Smooth muscle cell (in vitro differentiated cells): Measurements from ENCODE around the gene TRIM66. TPM values are rescaled to one million over a fixed set of nuclear protein-coding genes. Genes with fewer than 3 reads are reported as not detected.

Source experiments
- DNase-seq: peaks from one replicate; lab custom pipeline; 2025; ENCODE audit not compliant: unreplicated experiment; lab: John Stamatoyannopoulos, UW
- H2AFZ ChIP-seq: fragments of 200-600 bp; sonication (generic); 2 replicates; pipeline ENCODE4 v1.6.0; 2016; ENCODE audit warnings: antibody characterized with exemption, low read depth, mild to moderate bottlenecking
- H3F3A ChIP-seq: fragments of 200-600 bp; sonication (generic); 2 replicates; pipeline ENCODE4 v1.6.0; 2017; ENCODE audit warnings: antibody characterized with exemption, low read depth
- H3K27ac ChIP-seq: fragments of 200-600 bp; sonication (generic); 2 replicates; pipeline ENCODE4 v1.5.1; 2016; ENCODE audit warnings: low read depth, mild to moderate bottlenecking
- H3K27me3 ChIP-seq: fragments of 200-600 bp; sonication (generic); 2 replicates; pipeline ENCODE4 v1.6.1; 2016; ENCODE audit warnings: low read depth, mild to moderate bottlenecking
- H3K36me3 ChIP-seq: fragments of 200-600 bp; sonication (generic); 2 replicates; pipeline ENCODE4 v1.5.1; 2016; ENCODE audit warnings: low read depth
- H3K4me1 ChIP-seq: fragments of 200-600 bp; sonication (generic); 2 replicates; pipeline ENCODE4 v1.5.1; 2016; ENCODE audit warnings: low read depth
- H3K4me2 ChIP-seq: fragments of 200-600 bp; sonication (generic); 2 replicates; pipeline ENCODE4 v1.6.0; 2016; ENCODE audit warnings: mild to moderate bottlenecking
- H3K4me3 ChIP-seq: fragments of 200-600 bp; sonication (generic); 2 replicates; pipeline ENCODE4 v1.5.1; 2016; ENCODE audit warnings: mild to moderate bottlenecking
- H3K79me2 ChIP-seq: fragments of 200-600 bp; sonication (generic); 2 replicates; pipeline ENCODE4 v1.6.0; 2016; ENCODE audit warnings: low read depth, mild to moderate bottlenecking
- H3K9ac ChIP-seq: fragments of 200-600 bp; sonication (generic); 2 replicates; pipeline ENCODE4 v1.6.0; 2016; ENCODE audit warnings: low read depth
- H3K9me3 ChIP-seq: fragments of 200-600 bp; sonication (generic); replicated peaks from 2 replicates; pipeline ENCODE4 v1.5.1; 2016; ENCODE audit warnings: low read depth
- H4K20me1 ChIP-seq: fragments of 200-600 bp; sonication (generic); 2 replicates; pipeline ENCODE4 v1.6.0; 2016; ENCODE audit warnings: low read depth
- CTCF ChIP-seq: fragments of 200-600 bp; sonication (generic); IDR thresholded peaks from 2 replicates; pipeline ENCODE4 v1.5.1; 2017; ENCODE audit warnings: borderline replicate concordance, mild to moderate bottlenecking, antibody characterized with exemption; ENCODE audit not compliant: insufficient read depth, poor library complexity, severe bottlenecking
- WGBS: methylation state at CpG from one replicate; pipeline ENCODE4 v1.1.7; 2016; ENCODE audit warnings: low lambda C conversion rate; 5-methylcytosine and 5-hydroxymethylcytosine counted together
- polyA plus RNA-seq: library from polyadenylated mRNA; unstranded; fragments of >200 nt; fragmentation: Nextera tagmentation; extraction: Ambion mirVana; gene quantifications from 2 replicates; pipeline ENCODE4 v1.2.1, GENCODE V29; 2016
- total RNA-seq: library from RNA; depleted of rRNA; stranded (reverse); fragments of >200 nt; gene quantifications from 2 replicates; pipeline ENCODE4 v1.2.3, GENCODE V29; 2014

The TRIM66 gene
- total and polyA plus RNA-seq, 2 experiments from 2014 or later: 0.24 to 5.8 TPM

- Histone ChIP-seq H3K9me3 (no peaks in the 10 kb centered on the region), H3K4me3 (no peak overlapping the region), H3F3A (no peaks in the 10 kb centered on the region), H3K4me1 (no peaks in the 10 kb centered on the region), H3K27me3 (no peaks in the 10 kb centered on the region), H2AFZ (no peak overlapping the region), H3K36me3 (no peaks in the 10 kb centered on the region), H3K27ac (peak overlapping the region; percentile 9), H3K79me2 (no peaks in the 10 kb centered on the region), H3K9ac (no peak overlapping the region), H4K20me1 (no peaks in the 10 kb centered on the region), H3K4me2 (peak overlapping the region; percentile 2)
- WGBS: 53% methylated on average over 1 of the region's 1 CpG
- TF ChIP-seq CTCF: no peak
- DNase-seq: no peak
Observed at GRCh38 chr11:8605971-8606563, 76.4 kb downstream of the TRIM66 start.

GRCh38 chr11:8604078-8604723, 78.3 kb downstream of the TRIM66 start:
- no peaks in the 10 kb centered on the region for H3F3A ChIP-seq
- H3K4me1 ChIP-seq: no peaks in the 10 kb centered on the region
- no peak for DNase-seq
- no peaks in the 10 kb centered on the region for H3K27me3 ChIP-seq
- no peak overlapping the region for H3K4me3 ChIP-seq
- H3K4me2 ChIP-seq: no peak overlapping the region
- no peaks in the 10 kb centered on the region for H3K79me2 ChIP-seq
- 10% methylated on average over 9 of the region's 9 CpGs for WGBS
- no peaks in the 10 kb centered on the region for H3K9me3 ChIP-seq
- peak; percentile 56 for TF ChIP-seq CTCF
- H4K20me1 ChIP-seq: no peaks in the 10 kb centered on the region
- H2AFZ ChIP-seq: no peak overlapping the region
- H3K9ac ChIP-seq: peak overlapping the region; percentile 7
- H3K36me3 ChIP-seq: no peaks in the 10 kb centered on the region
- H3K27ac ChIP-seq: peak overlapping the region; percentile 80

DNA sequence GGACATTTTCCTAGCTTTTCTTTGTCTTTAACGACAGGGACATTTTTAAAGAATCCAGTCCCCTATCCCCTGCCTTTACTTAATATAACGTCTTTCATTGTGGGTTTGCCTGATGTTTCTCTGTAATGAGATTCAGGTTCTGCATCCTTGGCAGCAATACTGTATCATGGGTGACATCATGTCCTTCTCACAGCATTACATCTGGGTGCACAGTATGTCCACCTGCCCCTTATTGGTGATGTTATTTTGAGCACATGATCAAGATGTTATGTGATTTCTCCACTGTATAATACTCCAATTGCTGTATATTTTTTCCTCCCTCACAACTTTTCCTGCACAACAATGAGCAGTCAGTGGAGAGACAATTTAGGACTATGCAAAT, 78.8 kb downstream of the TRIM66 start:
- DNase-seq: no peak
- H2AFZ ChIP-seq: no peak overlapping the region
- H3K79me2 ChIP-seq: no peaks in the 10 kb centered on the region
- H3F3A ChIP-seq: no peaks in the 10 kb centered on the region
- H3K9me3 ChIP-seq: no peaks in the 10 kb centered on the region
- H3K4me3 ChIP-seq: no peak overlapping the region
- H3K9ac ChIP-seq: no peak overlapping the region
- TF ChIP-seq CTCF: no peak
- no peaks in the 10 kb centered on the region for H4K20me1 ChIP-seq
- WGBS: 88% methylated on average over 2 of the region's 2 CpGs
- H3K4me1 ChIP-seq: no peaks in the 10 kb centered on the region
- no peaks in the 10 kb centered on the region for H3K27me3 ChIP-seq
- H3K36me3 ChIP-seq: no peaks in the 10 kb centered on the region
- peak overlapping the region; percentile 80 for H3K27ac ChIP-seq
- H3K4me2 ChIP-seq: no peak overlapping the region
